SK-N-SH treated with all-trans-retinoic acid at 6 μM for 48 hours (cell line): ENCODE measurements around the gene SBF2.

Experiments
- ATAC-seq: fragments of 200-7000 bp; cut with Tn5 transposase; 3 replicates; pipeline ENCODE4 v1.9.1; 2020; ENCODE audit warnings: mild to moderate bottlenecking, moderate library complexity
- ARNTL ChIP-seq: fragments of 450-650 bp; formaldehyde crosslinking; IDR thresholded peaks from 2 replicates; pipeline ENCODE4 v1.5.0; 2020; ENCODE audit warnings: low read depth, mild to moderate bottlenecking, moderate library complexity, borderline replicate concordance
- BACH2 ChIP-seq: fragments of 250-450 bp; sonication (Bioruptor Pico); IDR thresholded peaks from 2 replicates; pipeline ENCODE4 v1.9.0; 2021; ENCODE audit warnings: mild to moderate bottlenecking, borderline replicate concordance
- CSDC2 ChIP-seq: fragments of 250-450 bp; sonication (Bioruptor Pico); IDR thresholded peaks from 2 replicates; pipeline ENCODE4 v1.5.0; 2020; ENCODE audit warnings: mild to moderate bottlenecking, moderate library complexity
- GLIS3 ChIP-seq: fragments of 250-450 bp; sonication (Bioruptor Pico); IDR thresholded peaks from 2 replicates; pipeline ENCODE4 v1.5.0; 2020; ENCODE audit warnings: mild to moderate bottlenecking, moderate library complexity
- ISL1 ChIP-seq: fragments of 250-450 bp; sonication (Bioruptor Pico); IDR thresholded peaks from 2 replicates; pipeline ENCODE4 v2.1.2; 2022; ENCODE audit warnings: mild to moderate bottlenecking, moderate library complexity
- OSR1 ChIP-seq: fragments of 250-450 bp; sonication (Bioruptor Pico); IDR thresholded peaks from 2 replicates; pipeline ENCODE4 v1.8.0; 2022; ENCODE audit warnings: moderate library complexity, mild to moderate bottlenecking, inconsistent platforms
- PPARA ChIP-seq: fragments of 250-450 bp; sonication (Bioruptor Pico); IDR thresholded peaks from 2 replicates; pipeline ENCODE4 v1.5.0; 2020; ENCODE audit warnings: mild to moderate bottlenecking, borderline replicate concordance
- RARB ChIP-seq: fragments of 250-450 bp; sonication (Bioruptor Pico); IDR thresholded peaks from 2 replicates; pipeline ENCODE4 v1.8.0; 2021; ENCODE audit warnings: mild to moderate bottlenecking, moderate library complexity
- SNAI2 ChIP-seq: fragments of 250-450 bp; sonication (Bioruptor Pico); IDR thresholded peaks from 2 replicates; pipeline ENCODE4 v1.5.0; 2020; ENCODE audit warnings: mild to moderate bottlenecking, moderate library complexity
- TOX ChIP-seq: fragments of 250-450 bp; sonication (Bioruptor Pico); IDR thresholded peaks from 2 replicates; pipeline ENCODE4 v1.8.0; 2021; ENCODE audit warnings: mild to moderate bottlenecking, moderate library complexity, borderline replicate concordance
- ZC3H10 ChIP-seq: fragments of 250-450 bp; sonication (Bioruptor Pico); IDR thresholded peaks from 2 replicates; pipeline ENCODE4 v1.5.1; 2021; ENCODE audit warnings: mild to moderate bottlenecking, moderate library complexity
- ZNF565 ChIP-seq: fragments of 450-650 bp; formaldehyde crosslinking; conservative IDR thresholded peaks from 2 replicates; pipeline ENCODE4 v1.5.0; 2020; ENCODE audit warnings: low read depth, mild to moderate bottlenecking, moderate library complexity
- ZNF70 ChIP-seq: fragments of 450-650 bp; formaldehyde crosslinking; IDR thresholded peaks from 2 replicates; pipeline ENCODE4 v1.5.0; 2020; ENCODE audit warnings: mild to moderate bottlenecking, moderate library complexity
- TF ChIP-seq, protein P1 (sequence below): fragments of 250-450 bp; sonication (Bioruptor Pico); IDR thresholded peaks from 2 replicates; pipeline ENCODE4 v1.8.0; 2020; ENCODE audit warnings: mild to moderate bottlenecking, moderate library complexity, borderline replicate concordance
- TF ChIP-seq, protein P2 (sequence below): fragments of 250-450 bp; sonication (Bioruptor Pico); IDR thresholded peaks from 2 replicates; pipeline ENCODE4 v1.5.1; 2020; ENCODE audit warnings: low read depth, mild to moderate bottlenecking, moderate library complexity
- TF ChIP-seq, protein P3 (sequence below): fragments of 250-450 bp; sonication (Bioruptor Pico); IDR thresholded peaks from 2 replicates; pipeline ENCODE4 v1.8.0; 2021; ENCODE audit warnings: low read depth, mild to moderate bottlenecking, moderate library complexity, borderline replicate concordance
- TF ChIP-seq, protein P4 (sequence below): fragments of 250-450 bp; sonication (Bioruptor Pico); IDR thresholded peaks from 2 replicates; pipeline ENCODE4 v1.5.1; 2021; ENCODE audit warnings: mild to moderate bottlenecking, moderate library complexity

The SBF2 gene

DNA sequence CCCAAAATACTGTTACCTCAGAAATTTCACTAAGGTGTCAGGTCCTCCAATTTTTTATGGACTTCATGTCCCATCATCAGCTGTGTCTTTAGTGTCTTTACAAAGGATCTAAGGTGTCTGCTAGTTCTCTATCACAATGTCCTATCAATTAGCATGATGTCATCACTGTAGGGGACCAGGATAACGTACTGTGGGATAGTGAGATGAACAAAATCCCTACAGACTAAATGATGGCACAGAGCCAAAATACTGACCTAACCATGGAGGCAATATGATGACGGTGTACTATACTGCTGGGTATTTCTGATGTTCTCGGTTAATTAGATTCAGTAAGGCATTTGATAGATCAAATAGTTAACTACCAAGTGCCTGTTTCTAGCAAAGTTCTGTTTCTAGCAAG lies 82.5 kb downstream of the SBF2 start:
- TF ChIP-seq, protein P1, sequence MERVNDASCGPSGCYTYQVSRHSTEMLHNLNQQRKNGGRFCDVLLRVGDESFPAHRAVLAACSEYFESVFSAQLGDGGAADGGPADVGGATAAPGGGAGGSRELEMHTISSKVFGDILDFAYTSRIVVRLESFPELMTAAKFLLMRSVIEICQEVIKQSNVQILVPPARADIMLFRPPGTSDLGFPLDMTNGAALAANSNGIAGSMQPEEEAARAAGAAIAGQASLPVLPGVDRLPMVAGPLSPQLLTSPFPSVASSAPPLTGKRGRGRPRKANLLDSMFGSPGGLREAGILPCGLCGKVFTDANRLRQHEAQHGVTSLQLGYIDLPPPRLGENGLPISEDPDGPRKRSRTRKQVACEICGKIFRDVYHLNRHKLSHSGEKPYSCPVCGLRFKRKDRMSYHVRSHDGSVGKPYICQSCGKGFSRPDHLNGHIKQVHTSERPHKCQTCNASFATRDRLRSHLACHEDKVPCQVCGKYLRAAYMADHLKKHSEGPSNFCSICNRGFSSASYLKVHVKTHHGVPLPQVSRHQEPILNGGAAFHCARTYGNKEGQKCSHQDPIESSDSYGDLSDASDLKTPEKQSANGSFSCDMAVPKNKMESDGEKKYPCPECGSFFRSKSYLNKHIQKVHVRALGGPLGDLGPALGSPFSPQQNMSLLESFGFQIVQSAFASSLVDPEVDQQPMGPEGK (CRISPR knock-in tag), result no peak
- TF ChIP-seq PPARA, result no peak
- TF ChIP-seq GLIS3 (CRISPR knock-in tag), result no peak
- TF ChIP-seq, all 23 proteins: peak for 0
- no peak for ATAC-seq

- no peak for TF ChIP-seq OSR1
- TF ChIP-seq ZNF565 (CRISPR knock-in tag), result no peak
- TF ChIP-seq CSDC2, result no peak
- no peak for ATAC-seq
Observed at GRCh38 chr11:10209326-10209725, 84.7 kb downstream of the SBF2 start.

DNA sequence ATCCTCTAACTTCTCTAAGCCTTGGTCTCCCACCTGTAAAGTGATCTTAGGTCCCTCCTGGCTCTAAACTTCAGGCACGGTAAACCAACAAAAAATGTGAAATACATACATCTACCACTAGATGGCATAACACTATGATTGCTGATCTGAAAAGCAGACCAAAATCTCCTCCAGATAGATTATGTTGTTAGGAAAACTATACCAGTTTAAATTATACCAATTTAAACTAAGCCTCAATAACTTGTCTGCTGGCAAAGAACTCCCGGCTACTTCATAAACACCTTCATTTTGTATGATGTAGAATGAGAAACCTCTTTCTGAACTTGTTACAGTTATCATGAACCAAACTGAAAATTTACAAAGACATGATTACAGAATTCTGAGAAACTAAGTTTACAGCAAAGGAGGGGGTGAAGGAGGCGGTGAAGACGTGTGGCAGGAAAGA lies 85.9 kb downstream of the SBF2 start:
- TF ChIP-seq, protein P2, sequence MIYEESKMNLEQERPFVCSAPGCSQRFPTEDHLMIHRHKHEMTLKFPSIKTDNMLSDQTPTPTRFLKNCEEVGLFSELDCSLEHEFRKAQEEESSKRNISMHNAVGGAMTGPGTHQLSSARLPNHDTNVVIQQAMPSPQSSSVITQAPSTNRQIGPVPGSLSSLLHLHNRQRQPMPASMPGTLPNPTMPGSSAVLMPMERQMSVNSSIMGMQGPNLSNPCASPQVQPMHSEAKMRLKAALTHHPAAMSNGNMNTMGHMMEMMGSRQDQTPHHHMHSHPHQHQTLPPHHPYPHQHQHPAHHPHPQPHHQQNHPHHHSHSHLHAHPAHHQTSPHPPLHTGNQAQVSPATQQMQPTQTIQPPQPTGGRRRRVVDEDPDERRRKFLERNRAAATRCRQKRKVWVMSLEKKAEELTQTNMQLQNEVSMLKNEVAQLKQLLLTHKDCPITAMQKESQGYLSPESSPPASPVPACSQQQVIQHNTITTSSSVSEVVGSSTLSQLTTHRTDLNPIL (CRISPR knock-in tag), result no peak
- no peak for TF ChIP-seq PPARA
- no peak for TF ChIP-seq RARB (CRISPR knock-in tag)
- TF ChIP-seq TOX (CRISPR knock-in tag), result no peak
- TF ChIP-seq, protein P1 (CRISPR knock-in tag), result no peak
- TF ChIP-seq OSR1, result no peak
- TF ChIP-seq ZC3H10 (CRISPR knock-in tag), result no peak
- no peak for TF ChIP-seq ISL1 (CRISPR knock-in tag)
- TF ChIP-seq ZNF70 (CRISPR knock-in tag), result no peak
- ATAC-seq, result peak; percentile 79

GRCh38 chr11:10205928-10206327 lies 88.1 kb downstream of the SBF2 start:
- no peak for ATAC-seq
- TF ChIP-seq, protein P3, sequence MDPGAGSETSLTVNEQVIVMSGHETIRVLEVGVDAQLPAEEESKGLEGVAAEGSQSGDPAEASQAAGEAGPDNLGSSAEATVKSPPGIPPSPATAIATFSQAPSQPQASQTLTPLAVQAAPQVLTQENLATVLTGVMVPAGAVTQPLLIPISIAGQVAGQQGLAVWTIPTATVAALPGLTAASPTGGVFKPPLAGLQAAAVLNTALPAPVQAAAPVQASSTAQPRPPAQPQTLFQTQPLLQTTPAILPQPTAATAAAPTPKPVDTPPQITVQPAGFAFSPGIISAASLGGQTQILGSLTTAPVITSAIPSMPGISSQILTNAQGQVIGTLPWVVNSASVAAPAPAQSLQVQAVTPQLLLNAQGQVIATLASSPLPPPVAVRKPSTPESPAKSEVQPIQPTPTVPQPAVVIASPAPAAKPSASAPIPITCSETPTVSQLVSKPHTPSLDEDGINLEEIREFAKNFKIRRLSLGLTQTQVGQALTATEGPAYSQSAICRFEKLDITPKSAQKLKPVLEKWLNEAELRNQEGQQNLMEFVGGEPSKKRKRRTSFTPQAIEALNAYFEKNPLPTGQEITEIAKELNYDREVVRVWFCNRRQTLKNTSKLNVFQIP (CRISPR knock-in tag), result no peak
- TF ChIP-seq TOX (CRISPR knock-in tag) (no peak), SNAI2 (CRISPR knock-in tag) (no peak), GLIS3 (CRISPR knock-in tag) (no peak), ARNTL (CRISPR knock-in tag) (no peak), ISL1 (CRISPR knock-in tag) (no peak), BACH2 (CRISPR knock-in tag) (no peak), ZNF565 (CRISPR knock-in tag) (no peak)
- TF ChIP-seq, protein P1 (CRISPR knock-in tag), result no peak
- TF ChIP-seq, protein P4, sequence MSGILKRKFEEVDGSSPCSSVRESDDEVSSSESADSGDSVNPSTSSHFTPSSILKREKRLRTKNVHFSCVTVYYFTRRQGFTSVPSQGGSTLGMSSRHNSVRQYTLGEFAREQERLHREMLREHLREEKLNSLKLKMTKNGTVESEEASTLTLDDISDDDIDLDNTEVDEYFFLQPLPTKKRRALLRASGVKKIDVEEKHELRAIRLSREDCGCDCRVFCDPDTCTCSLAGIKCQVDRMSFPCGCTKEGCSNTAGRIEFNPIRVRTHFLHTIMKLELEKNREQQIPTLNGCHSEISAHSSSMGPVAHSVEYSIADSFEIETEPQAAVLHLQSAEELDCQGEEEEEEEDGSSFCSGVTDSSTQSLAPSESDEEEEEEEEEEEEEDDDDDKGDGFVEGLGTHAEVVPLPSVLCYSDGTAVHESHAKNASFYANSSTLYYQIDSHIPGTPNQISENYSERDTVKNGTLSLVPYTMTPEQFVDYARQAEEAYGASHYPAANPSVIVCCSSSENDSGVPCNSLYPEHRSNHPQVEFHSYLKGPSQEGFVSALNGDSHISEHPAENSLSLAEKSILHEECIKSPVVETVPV, result no peak
